Measurements from ENCODE around the gene SEC23B.

GRCh38 chr20:18465536-18466200 lies 42.1 kb upstream of the SEC23B start:
- TF ChIP-seq CTCF (IDR thresholded peaks at IDR 0.05) = no peak
- TF ChIP-seq SIN3A (IDR thresholded peaks at IDR 0.05; ENCODE audit: borderline replicate concordance, low read depth, low read length) = no peak
- no peak for TF ChIP-seq RAD21 (IDR thresholded peaks at IDR 0.05; ENCODE audit: low read length)
- TF ChIP-seq ZBTB33 (IDR thresholded peaks at IDR 0.05; ENCODE audit: borderline replicate concordance, low read depth) = no peak
- TF ChIP-seq FOSL2 (IDR thresholded peaks at IDR 0.05; ENCODE audit: borderline replicate concordance, low read depth) = no peak
- no peak for TF ChIP-seq JUND (IDR thresholded peaks at IDR 0.05)
- TF ChIP-seq USF1 (IDR thresholded peaks at IDR 0.05; ENCODE audit: borderline replicate concordance, low read depth) = no peak
- no peak for TF ChIP-seq POLR2AphosphoS5 (IDR thresholded peaks at IDR 0.05; ENCODE audit: low read depth, low read length)
- TF ChIP-seq NRF1 (IDR thresholded peaks at IDR 0.05; ENCODE audit: low read depth, low read length) = no peak
- TF ChIP-seq RFX5 (IDR thresholded peaks at IDR 0.05; ENCODE audit: low read length) = no peak
- TF ChIP-seq EP300 (IDR thresholded peaks at IDR 0.05; ENCODE audit: borderline replicate concordance in 1 of 2, low read depth in 1 of 2, low read length in 1 of 2) = no peak
- TF ChIP-seq USF2 (IDR thresholded peaks at IDR 0.05; ENCODE audit: borderline replicate concordance, low read depth, low read length) = no peak

All from SK-N-SH (cell line).